HG03565 (cell line): ENCODE measurements around the gene PSMD5.

Experiments
- ATAC-seq: cut with Tn5 transposase; IDR thresholded peaks from one replicate; pipeline ENCODE4 v1.9.1; 2021; ENCODE audit warnings: mild to moderate bottlenecking, moderate library complexity; ENCODE audit not compliant: unreplicated experiment

Gene PSMD5

DNA sequence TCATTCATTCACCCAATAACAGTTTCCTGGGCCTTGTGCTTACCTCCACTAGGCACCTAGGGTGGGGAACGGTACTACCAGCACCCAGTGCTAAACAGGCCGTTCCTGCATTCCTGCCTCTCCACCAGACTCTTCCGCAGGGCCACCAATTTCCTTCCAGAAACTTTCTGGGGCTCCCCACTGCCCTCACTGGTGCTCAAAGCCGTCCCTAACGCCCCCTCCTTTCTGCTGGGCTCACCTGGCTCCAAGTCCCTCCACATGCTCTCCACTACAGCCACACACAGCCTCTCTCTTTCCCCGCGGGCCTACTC, 32.9 kb upstream of the PSMD5 start:
- ATAC-seq, result no peak

- ATAC-seq, result no peak
Observed at GRCh38 chr9:120875195-120875565, 32.5 kb upstream of the PSMD5 start.

- ATAC-seq, result no peak
Observed at GRCh38 chr9:120874226-120875194, 31.8 kb upstream of the PSMD5 start.

GRCh38 chr9:120873512-120873911, 30.8 kb upstream of the PSMD5 start:
- ATAC-seq, result no peak

DNA sequence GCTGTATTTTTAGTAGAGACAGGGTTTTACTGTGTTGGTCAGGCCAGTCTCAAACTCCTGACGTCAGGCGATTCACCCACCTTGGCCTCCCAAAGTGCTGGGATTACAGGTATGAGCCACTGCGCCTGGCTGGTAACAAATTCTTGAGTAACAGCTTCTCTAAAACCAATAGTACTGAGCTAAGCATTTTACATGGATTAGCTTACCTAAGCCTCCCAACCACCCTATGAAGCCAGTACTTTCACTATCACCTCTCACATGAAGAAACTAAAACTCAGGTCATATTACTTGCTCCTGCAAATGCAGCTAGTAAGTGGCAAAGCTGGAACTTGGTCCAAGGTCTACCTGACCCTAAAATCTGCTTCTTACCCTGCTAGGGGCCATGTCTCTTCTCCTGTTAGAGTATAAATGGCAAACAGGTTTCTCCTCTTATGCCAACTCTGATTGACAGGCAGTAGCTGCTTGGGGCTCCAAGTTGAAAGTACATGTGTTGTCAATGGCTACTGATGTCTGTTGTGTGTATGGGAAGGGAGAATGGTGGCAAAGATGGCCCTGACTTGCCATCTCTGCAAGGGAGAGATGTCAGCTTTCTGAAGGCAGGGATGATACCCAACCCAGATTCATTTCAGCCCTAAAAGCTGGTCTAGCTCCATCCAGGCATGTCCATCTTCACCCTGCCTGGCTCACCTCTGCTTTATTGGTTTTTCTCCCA, 30.2 kb upstream of the PSMD5 start:
- no peak for ATAC-seq

GRCh38 chr9:120870206-120870605, 27.5 kb upstream of the PSMD5 start:
- ATAC-seq, result no peak

DNA sequence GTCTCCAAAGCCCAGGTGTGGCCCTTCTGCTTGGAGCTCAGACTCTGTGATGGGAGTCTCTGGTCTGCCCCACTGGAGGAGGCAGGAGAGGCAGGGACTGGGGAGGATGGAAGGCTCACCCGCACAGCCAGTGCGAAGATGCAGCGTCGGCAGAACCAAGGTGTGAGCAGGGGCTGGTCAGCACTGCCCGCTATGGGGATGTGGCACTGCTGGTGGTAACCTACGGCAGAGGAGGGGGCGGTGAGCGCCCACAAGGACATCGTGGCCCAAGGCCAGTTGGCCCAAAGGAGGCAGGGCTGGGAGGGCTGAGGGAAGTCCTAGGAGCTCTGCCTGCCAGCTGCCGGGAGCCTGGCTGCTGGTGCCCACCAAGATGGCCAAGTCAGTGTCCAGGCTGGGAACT, 27.0 kb upstream of the PSMD5 start:
- no peak for ATAC-seq

- ATAC-seq, result no peak
Observed at GRCh38 chr9:120869360-120869687, 26.6 kb upstream of the PSMD5 start.

- peak; percentile 83 for ATAC-seq
Observed at GRCh38 chr9:120868676-120869359, 26.1 kb upstream of the PSMD5 start.

DNA sequence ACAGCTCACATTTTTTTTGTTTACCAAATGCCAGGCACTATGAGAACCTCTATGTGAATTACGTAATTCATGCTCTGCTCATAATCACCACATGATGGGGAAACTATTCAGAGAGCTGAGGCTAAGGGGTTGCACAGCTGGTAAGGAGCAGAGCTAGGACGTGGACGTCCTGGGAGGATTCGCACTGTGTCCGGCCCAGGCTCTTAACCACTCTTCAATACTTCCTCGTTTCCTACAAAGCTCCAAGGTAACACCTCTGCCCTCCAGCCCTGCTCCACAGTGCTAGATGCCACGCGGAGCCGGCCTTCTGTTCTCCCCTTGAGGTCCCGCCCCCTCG, 25.6 kb upstream of the PSMD5 start:
- ATAC-seq, result no peak

GRCh38 chr9:120867676-120868338, 25.1 kb upstream of the PSMD5 start:
- no peak for ATAC-seq

- ATAC-seq, result no peak
Observed at GRCh38 chr9:120866651-120867050, 23.9 kb upstream of the PSMD5 start.

DNA sequence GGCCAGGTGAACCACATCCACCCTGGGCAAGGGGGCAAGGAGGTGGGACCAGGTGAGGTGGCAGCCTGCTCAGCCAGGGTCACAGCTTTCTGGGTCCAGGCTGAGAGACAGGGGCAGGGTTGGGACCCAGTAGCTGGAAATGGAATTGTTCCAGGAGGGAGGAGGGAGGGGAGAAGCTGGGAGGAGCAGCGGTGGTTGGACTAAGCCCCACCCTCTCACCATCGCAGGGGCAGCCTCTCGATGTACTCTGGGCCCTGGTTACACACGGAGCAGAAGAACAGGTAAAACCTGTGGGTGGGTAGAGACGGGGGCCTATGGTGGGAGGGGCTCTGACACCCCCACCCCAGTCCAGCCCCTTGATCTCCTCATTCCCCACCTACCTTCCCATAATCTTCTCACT, 23.1 kb upstream of the PSMD5 start:
- ATAC-seq, result no peak

GRCh38 chr9:120865176-120865575, 22.5 kb upstream of the PSMD5 start:
- ATAC-seq, result no peak

GRCh38 chr9:120864719-120865118, 22.0 kb upstream of the PSMD5 start:
- ATAC-seq, result no peak

DNA sequence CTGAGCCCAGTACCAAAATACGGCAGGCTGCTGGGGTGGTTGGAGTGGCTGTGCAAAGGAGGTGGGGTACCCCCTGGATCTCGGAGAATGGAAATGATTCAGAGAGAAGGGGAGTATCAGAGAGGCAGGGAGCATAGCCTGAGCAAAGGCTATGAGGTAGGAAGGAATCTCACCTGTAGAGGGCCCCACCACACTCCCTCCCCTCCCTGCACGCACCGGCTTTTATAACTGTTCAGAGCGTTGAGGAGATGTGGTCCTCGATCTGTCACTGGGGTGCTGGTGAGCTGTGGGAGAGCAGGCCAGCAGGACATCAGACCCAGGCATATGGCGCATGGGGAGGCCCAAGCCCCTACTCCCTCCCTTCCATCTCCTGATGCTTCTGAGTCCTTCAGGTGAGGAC, 21.1 kb upstream of the PSMD5 start:
- no peak for ATAC-seq

GRCh38 chr9:120862452-120862851, 19.7 kb upstream of the PSMD5 start:
- no peak for ATAC-seq

DNA sequence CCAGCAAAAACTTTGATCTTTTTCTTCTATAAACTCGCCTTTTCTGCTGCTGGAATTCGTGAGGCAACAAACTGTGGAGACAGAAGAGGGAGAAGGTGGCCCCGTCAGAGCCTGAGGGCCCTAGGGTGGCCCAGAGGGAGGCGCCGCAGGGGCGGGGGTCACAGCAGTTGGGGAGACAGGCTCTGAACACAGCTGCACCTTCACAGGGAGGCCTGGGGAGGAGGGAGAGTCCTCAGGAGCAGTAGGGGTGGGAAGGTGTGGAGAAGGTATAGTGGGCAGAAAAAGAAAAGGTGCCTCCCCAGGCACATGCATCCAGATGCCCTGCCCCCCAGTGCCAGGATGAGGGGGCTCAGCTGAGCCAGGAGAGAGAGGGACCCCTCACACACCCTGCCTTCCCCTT, 19.2 kb upstream of the PSMD5 start:
- no peak for ATAC-seq

DNA sequence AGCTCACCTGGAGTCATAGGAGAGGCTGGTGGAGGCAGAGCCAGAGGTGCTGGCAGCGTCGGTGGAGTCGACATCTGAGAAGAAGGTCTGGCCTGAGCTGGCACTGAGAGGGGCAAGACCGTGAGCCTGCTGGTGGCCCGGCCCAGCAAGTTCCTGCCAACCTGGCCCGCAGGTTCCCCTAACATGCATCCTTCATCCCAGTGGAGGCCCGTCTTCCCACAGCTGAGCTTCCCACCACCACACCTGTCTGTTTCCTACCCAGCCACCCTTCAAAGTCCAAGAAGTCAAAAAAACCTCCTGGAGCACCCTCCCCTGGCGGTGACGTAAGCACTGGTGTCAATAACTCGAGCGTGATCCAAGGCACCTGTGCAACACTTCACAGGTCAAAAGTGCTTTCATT, 17.4 kb upstream of the PSMD5 start:
- ATAC-seq, result no peak

- ATAC-seq, result no peak
Observed at GRCh38 chr9:120859361-120859760, 16.6 kb upstream of the PSMD5 start.

- ATAC-seq, result no peak
Observed at GRCh38 chr9:120857902-120858301, 15.2 kb upstream of the PSMD5 start.

DNA sequence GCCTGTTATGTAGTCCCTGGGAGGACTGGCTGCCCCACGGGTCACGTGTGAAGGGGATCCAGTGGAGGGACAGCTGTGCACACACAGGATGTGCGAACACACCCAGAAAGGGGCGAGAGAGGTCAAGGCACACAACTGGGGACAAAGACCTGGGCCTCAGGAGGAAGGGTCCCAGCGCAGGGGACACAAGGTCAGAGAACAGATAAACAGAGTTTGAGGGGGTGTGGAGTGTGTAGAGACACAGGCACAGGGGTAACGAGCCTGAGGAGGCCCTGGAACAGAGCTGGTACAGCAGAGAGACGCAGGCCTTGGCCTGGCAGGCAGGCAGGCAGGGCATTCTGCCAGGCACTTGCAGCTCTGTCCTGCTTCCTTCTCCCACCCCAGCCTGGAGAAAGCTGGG, 14.8 kb upstream of the PSMD5 start:
- no peak for ATAC-seq
